ENCODE measurements around the gene CDYL. TPM values are rescaled to one million over a fixed set of nuclear protein-coding genes. Genes with fewer than 3 reads are reported as not detected.
"Not testable (repeated sequence)": the region's sequence is repeated elsewhere in the genome, so short reads cannot be mapped to it uniquely, and the experiment has no call there.

Gene CDYL
- total RNA-seq, 1 donor from 2014 or later: 31.9 TPM

DNA sequence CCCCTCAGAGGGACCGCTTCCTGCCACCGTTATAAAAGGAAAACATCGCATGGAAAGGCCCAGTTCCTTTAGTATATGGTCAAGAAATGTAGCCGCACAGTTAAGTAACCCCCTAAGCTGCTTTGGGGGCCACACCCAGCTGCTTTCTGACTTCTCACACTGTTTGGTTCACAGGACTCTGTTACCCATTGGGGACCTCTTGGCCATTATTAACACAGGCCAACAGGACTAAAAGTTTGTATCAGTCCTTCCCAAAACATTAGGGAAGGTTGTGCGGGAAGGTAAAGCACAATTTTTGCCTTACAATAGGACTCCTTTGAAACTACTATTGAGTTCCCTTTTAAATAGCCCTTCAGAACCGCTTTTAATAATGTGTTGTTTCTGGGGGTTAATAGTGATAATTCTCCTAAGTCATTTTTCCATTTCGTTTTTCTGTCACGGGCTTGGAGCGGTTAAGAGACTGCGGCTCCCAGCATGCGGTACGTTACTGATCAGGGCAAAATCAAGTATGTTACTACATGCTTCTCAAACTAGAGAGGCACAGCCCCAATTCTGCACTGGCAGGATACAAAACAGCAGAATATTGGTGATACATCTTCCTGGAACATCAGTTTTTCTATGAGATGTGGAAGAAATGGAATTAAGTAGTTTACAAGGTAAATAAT is 228.3 kb downstream of the CDYL start:
- intact Hi-C loops (cut with DNase I): no loop called here
- DNase-seq (ENCODE audit: extremely low spot score in 2 of 2): no peak
- TF ChIP-seq POLR2AphosphoS5 (IDR thresholded peaks at IDR 0.05; ENCODE audit: insufficient read depth in 1 of 2, low read depth in 1 of 2) (no peak), CTCF (IDR thresholded peaks at IDR 0.05) (no peak), POLR2A (IDR thresholded peaks at IDR 0.05) (no peak)

DNA sequence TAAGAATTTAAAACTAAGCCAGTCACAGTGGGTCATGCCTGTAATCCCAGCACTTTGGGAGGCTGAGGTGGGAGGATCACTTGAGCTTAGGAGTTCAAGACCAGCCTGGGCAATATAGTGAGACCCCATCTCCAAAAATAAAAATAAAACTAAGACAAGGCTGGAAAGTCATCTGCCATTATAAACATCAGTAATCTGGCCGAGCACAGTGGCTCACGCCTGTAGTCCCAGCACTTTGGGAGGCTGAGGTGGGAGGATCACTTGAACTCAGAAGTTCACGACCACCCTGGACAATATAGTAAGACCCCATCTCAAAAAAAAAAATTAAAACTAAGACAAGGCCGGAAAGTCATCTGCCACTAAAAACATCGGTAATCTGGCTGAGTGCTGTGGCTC is 228.8 kb downstream of the CDYL start:
- H3K9me3 ChIP-seq; intact Hi-C loops (cut with DNase I); H3K36me3 ChIP-seq; H3K27me3 ChIP-seq; H3K27ac ChIP-seq; H3K4me3 ChIP-seq; DNase-seq (ENCODE audit: extremely low spot score in 2 of 2): not testable (repeated sequence)
- H3K4me1 ChIP-seq: peaks cover 12% of the 10 kb centered on the region

More for the DNA sequence above, 228.3 kb downstream of the CDYL start:
- Histone ChIP-seq H3K4me3 (peak overlapping the region; percentile 62 to 66), H3K9me3 (no peaks in the 10 kb centered on the region), H3K36me3 (peaks cover 0 to 7% of the 10 kb centered on the region in 2 donors), H3K4me1 (peaks cover 12% of the 10 kb centered on the region), H3K27ac (peak overlapping the region; percentile 96), H3K27me3 (no peaks in the 10 kb centered on the region)

Other genes with a start within 250 kb of the CDYL start
- 4.7 TPM for gene RPP40, start 227.6 kb downstream of the CDYL start, total RNA-seq